IPS-NIHi7 (cell line): Measurements from ENCODE around the gene C3orf38.
"Not testable (repeated sequence)": the region's sequence is repeated elsewhere in the genome, so short reads cannot be mapped to it uniquely, and the experiment has no call there.

Experiments used
- DNase-seq: peaks from one replicate; pipeline ENCODE4 v3.0.0; 2012; ENCODE audit warnings: mixed read lengths; ENCODE audit errors: extremely low spot score

C3orf38 gene

DNA sequence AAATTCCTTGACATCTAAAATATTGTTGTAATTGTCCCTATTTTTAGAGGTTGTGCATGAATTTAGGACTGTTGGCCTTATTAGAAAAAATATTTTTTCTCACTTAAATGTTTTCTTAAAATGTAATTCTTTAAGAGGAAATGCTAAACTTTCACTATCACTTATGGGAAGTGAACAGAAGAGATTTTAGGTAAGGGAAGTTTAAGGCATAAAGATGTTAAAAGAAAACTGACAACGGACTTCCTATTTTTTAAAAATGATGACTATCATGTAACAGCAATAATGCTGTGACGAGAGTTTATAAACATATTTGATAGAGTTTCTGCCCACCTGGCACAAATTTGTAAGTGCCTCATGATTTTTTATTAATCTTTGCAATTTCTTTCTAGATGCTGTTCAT, 3.1 kb downstream of the C3orf38 start:
- no peak for DNase-seq

DNA sequence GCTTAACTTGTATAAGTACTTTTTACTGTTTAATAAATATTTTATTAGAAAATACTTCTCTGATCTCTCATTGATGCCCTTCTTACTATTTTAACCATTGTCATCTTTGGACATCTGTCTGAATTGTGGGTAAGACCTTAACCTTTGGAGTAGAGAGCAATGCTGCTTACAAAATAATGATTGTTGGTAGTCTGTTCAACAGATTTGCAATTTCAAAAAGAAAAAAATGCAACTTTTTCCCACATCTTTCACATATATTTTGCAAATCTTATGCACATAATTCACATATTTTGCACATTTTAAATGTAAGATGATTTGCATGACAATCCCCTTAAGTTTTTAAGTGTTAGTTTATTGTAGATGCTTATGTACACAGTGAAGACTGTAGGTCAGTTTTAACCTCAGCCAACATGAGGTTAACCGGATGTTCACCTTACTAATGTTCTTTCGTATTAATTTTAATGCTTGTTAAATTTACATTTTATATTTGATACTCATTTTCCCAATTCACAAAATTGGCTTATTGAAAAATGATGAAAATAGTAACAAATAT, 16.7 kb downstream of the C3orf38 start:
- DNase-seq = no peak

- no peak for DNase-seq
These were observed 17.4 kb downstream of the C3orf38 start for GRCh38 chr3:88167173-88167572.

GRCh38 chr3:88167704-88168103, 17.9 kb downstream of the C3orf38 start:
- no peak for DNase-seq

GRCh38 chr3:88168171-88168570, 18.4 kb downstream of the C3orf38 start:
- DNase-seq = no peak

DNA sequence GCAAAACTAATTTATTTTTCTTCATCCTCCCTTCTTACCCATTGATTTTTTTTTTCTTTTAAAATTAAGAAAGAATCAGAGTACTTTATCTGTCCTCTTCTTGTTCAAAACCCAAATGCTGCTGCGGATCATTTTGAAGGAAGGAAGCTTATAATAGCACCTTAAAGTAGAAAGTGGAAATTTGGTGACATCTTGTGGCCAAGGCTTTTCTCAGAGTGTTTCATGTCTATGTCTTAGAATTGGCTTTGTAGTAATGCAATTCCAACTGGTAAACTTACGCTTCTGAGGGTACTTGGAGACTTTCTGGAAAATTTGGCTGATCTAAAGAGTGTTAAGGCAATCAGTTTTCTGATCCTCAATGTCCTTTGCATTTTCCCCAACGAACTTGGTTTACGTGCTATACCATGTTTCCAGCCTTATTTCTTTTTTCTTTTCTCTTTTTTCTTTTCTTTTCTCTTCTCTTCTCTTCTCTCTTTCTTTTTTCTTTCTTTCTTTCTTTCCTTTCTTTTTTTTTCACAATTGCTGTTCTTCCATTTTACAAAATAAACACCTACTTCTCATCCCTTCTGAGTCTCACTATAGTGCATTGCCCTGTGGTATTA, 30.7 kb downstream of the C3orf38 start:
- DNase-seq = peak; percentile 15

DNA sequence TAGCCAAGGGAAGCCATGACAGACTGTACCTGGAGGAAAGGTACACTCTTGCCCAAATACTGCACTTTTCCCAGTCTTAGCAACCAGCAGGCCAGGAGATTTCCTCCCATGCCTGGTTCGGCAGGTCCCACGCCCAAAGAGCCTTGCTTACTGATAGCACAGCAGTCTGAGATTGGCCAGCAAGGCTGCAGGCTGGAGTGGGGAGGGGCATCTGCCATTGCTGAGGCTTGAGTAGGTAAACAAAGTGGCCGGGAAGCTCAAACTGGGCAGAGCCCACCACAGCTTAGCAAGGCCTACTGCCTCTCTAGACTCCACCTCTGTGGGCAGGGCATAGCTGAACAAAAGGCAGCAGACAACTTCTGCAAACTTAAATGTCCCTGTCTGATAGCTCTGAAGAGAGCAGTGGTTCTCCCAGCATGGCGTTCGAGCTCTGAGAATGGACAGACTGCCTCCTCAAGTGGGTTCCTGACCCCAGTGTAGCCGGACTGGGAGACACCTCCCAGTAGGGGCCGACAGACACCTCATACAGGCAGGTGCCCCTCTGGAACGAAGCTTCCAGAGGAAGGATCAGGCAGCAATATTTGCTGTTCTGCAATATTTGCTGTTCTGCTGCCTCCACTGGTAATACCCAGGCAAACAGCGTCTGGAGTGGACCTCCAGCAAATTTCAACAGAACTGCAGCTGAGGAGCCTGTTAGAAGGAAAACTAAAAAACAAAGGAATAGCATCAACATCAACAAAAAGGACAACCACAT, 32.6 kb downstream of the C3orf38 start:
- not testable (repeated sequence) for DNase-seq

- no peak for DNase-seq
These were observed 38.7 kb downstream of the C3orf38 start for GRCh38 chr3:88188436-88188835.

GRCh38 chr3:88189361-88189810, 39.6 kb downstream of the C3orf38 start:
- no peak for DNase-seq

DNA sequence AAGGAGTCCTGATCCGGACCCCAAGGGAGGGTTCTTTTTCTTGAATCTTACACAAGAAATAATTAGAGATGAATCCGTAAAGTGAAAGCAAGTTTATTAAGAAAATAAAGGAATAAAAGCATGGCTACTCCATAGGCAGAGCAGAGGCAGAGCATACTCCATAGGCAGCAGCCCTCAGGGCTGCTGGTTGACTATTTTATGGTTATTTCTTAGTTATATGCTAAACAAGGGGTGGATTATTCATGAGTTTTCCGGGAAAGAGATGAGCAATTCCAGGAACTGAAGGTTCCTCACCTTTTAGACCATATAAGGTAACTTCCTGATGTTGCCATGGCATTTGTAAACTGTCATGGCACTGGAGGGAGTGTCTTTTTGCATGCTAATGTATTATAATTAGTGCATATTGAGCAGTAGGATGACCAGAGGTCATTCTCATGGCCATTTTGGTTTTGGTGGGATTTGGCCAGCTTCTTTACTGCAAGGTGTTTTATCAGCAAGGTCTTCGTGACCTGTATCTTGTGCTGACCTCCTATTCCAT, 42.2 kb downstream of the C3orf38 start:
- DNase-seq = no peak

DNA sequence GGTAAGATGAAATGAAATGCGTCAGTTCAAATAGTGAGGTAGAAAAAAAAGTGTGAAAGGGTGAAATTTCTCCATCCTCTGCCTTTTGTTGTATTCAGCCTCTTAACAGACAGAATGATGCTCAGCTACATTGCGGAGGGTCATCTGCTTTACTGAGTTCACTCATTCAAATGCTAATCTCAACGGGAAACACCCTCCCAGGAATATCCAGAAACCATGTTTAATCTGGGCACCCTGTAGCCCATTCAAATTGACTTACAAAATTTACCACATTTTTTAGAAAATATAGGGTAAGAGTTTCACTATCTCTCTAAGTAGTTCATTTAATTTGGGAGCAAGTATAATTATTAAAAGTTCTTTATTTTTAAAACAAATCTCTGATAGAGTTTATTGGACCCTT, 42.9 kb downstream of the C3orf38 start:
- DNase-seq = no peak

DNA sequence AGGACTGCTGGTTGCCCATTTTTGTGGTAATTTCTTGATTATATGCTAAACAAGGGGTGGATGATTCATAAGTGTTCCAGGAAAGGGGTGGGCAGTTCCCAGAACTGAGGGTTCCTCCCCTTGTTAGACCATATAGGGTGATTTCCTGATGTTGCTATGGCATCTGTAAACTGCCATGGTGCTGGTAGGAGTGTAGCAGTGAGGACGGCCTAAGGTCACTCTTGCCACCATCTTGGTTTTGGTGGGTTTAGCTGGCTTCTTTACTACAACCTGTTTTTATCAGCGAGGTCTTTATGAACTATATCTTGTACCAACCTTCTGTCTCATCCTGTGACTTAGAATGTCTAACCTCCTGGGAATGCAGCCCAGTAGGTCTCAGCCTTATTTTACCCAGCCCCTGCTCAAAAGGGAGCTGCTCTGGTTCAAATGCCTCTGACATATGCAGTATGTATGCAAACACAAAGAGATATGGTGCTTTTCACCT, 46.2 kb downstream of the C3orf38 start:
- no peak for DNase-seq

DNA sequence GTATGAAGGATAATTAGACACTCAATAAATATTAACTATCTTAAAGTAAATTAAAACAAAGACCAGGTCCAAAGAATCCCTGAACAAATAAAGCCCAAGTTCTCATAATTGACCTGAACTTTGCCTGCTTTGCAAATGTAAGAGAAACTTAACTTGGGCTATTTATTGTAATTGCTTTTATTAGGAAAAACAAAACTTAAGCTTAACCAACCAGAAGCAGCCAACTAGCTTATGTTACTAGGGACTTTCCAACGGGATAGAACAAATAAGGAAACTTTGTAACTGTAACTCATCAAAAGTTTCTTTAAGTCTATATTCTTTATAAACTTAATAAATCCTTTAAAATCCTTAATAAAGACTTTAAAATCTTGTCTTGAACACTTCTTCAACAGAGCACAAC, 48.4 kb downstream of the C3orf38 start:
- no peak for DNase-seq

DNA sequence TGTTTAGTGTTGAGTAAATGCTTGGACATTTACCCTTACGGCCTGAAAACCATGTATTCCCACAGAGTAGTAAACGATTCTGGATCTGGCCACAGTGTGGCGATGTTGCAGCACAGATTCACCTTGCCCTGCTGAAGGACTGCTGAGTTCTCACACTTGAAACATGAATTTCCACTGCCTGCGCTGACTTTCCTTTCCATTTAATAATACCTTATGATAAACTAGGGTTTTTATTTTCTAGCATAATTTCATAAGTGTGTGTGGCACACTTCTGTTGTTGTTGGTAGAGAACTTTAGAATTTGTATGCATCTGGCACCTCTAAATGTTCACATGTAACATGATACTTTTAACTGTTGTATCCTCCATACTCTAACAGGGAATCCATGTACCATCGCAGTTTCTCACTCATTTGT, 53.9 kb downstream of the C3orf38 start:
- peak; percentile 62 for DNase-seq
